Peyer's patch (tissue), 4 donors: ENCODE data around the gene CDK5RAP3. TPM values are rescaled to one million over a fixed set of nuclear protein-coding genes. Genes with fewer than 3 reads are reported as not detected.

Experiments
- DNase-seq, 3 donors: peaks; one replicate each; pipeline ENCODE4 v3.0.0-alpha.2; 2017 to 2019
- H3K27ac ChIP-seq, 4 donors: fragments of 200-600 bp; sonication (generic); one replicate each; pipeline ENCODE4 v1.5.1; 2016 to 2019
- H3K27me3 ChIP-seq, 2 donors: fragments of 200-600 bp; sonication (generic); one replicate each; pipeline ENCODE4 v1.5.1; 2019
- H3K36me3 ChIP-seq, 3 donors: fragments of 200-600 bp; sonication (generic); one replicate each; pipeline ENCODE4 v1.5.1; 2016 to 2019
- H3K4me1 ChIP-seq, 4 donors: fragments of 200-600 bp; sonication (generic); one replicate each; pipeline ENCODE4 v1.5.1; 2016 to 2019
- H3K4me3 ChIP-seq, 4 donors: fragments of 200-600 bp; sonication (generic); 1 replicate in 3 of 4; 2 replicates in 1 of 4; pipeline ENCODE4 v1.5.1; 2016 to 2019; ENCODE audit warnings: mild to moderate bottlenecking in 1 of 4
- H3K9me3 ChIP-seq, 4 donors: fragments of 200-600 bp; sonication (generic); one replicate each; pipeline ENCODE4 v1.5.1; 2016 to 2019; ENCODE audit warnings: mild to moderate bottlenecking in 1 of 4
- CTCF ChIP-seq, 6 experiments: fragments of 450-650 bp in 4 of 6; fragments of 200-600 bp in 2 of 6; sonication (generic) in 1 of 6; IDR thresholded peaks; one replicate each; pipeline ENCODE4 v1.5.1; 2017 to 2019; ENCODE audit warnings: antibody characterized with exemption in 6 of 6, mild to moderate bottlenecking in 3 of 6, moderate library complexity in 1 of 6
- POLR2A ChIP-seq, 2 donors: fragments of 450-650 bp; IDR thresholded peaks; one replicate each; pipeline ENCODE4 v1.5.1; 2017; ENCODE audit warnings: antibody characterized with exemption in 2 of 2, mild to moderate bottlenecking in 2 of 2, moderate library complexity in 2 of 2
- total RNA-seq, 4 donors: library from RNA; depleted of rRNA; stranded (reverse); fragments of >200 nt; gene quantifications; one replicate each; pipeline ENCODE4 v1.1.0, GENCODE V29; 2016

The CDK5RAP3 gene
- total RNA-seq, 4 donors from 2014 or later: 198 to 1,062 (median 553) TPM

GRCh38 chr17:47956791-47957590, 13.9 kb upstream of the CDK5RAP3 start:
- Histone ChIP-seq H3K4me3 (peak overlapping the region in 3 of 4 donors; percentile 40 to 70 (median 63)), H3K4me1 (peaks cover 0 to 13% (median 0%) of the 10 kb centered on the region in 4 donors), H3K27ac (peak overlapping the region in 3 of 4 donors; percentile 77 to 96 (median 95)), H3K36me3 (peaks cover 0 to 7% (median 0%) of the 10 kb centered on the region in 3 donors), H3K9me3 (no peaks in the 10 kb centered on the region), H3K27me3 (no peaks in the 10 kb centered on the region)
- TF ChIP-seq POLR2A (IDR thresholded peaks at IDR 0.05) (peak; percentile 22 to 44), CTCF (IDR thresholded peaks at IDR 0.05) (no peak)
- no peak for DNase-seq

GRCh38 chr17:47957591-47958490, 13.1 kb upstream of the CDK5RAP3 start, which contains the start of gene PRR15L:
Gene PRR15L, minus strand, starts transcription at chr17:47957883. Its CDS starts 4,649 bp downstream, at chr17:47953234.
- Histone ChIP-seq H3K4me1 (peaks cover 0 to 9% (median 0%) of the 10 kb centered on the region in 4 donors), H3K9me3 (no peaks in the 10 kb centered on the region), H3K27ac (peak within 1 kb of the TSS in 3 of 4 donors; percentile 77 to 96 (median 95)), H3K4me3 (peak within 1 kb of the TSS in 3 of 4 donors; percentile 40 to 70 (median 63)), H3K27me3 (no peaks in the 10 kb centered on the region), H3K36me3 (peaks cover 0 to 6% (median 0%) of the 10 kb centered on the region in 3 donors)
- TF ChIP-seq POLR2A (IDR thresholded peaks at IDR 0.05) (peak; percentile 97 to 99), CTCF (IDR thresholded peaks at IDR 0.05) (no peak)
- peak in 2 of 3 donors; percentile 87 to 90 for DNase-seq

- H3K4me1 ChIP-seq: peaks cover 0 to 18% (median 3%) of the 10 kb centered on the region in 4 donors
- TF ChIP-seq CTCF (IDR thresholded peaks at IDR 0.05) (no peak), POLR2A (IDR thresholded peaks at IDR 0.05) (peak; percentile 93 to 97)
- peak in 2 of 3 donors; percentile 86 to 88 for DNase-seq
- H3K27ac ChIP-seq: peak overlapping the region in 3 of 4 donors; percentile 77 to 96 (median 95)
- peak overlapping the region in 2 of 4 donors; percentile 63 to 70 for H3K4me3 ChIP-seq
- no peaks in the 10 kb centered on the region for H3K9me3 ChIP-seq
- H3K27me3 ChIP-seq: no peaks in the 10 kb centered on the region
- H3K36me3 ChIP-seq: no peaks in the 10 kb centered on the region
Observed at GRCh38 chr17:47959825-47960655, 10.9 kb upstream of the CDK5RAP3 start.

DNA sequence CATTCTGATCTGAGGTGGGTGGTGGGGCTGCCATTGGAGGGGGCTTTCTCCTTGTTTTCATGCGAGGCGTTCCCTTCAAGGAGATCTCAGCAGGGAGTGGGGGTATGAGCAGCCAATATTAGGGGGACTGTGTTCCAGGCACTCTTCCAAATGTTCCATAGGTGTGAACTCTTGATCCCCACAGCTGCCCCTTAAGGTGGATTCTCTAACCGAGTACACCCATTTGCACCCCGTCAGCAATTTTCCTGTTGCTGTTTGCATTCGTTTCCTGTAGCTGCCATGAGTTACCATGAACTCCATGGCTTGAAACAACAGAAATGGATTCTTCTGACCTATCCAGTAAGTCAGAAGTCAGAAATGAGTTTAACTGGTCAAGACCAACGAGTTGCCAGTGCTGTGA, 9.5 kb upstream of the CDK5RAP3 start:
- no peaks in the 10 kb centered on the region for H3K36me3 ChIP-seq
- DNase-seq: no peak
- no peak overlapping the region for H3K4me3 ChIP-seq
- H3K27me3 ChIP-seq: no peaks in the 10 kb centered on the region
- peaks cover 0 to 27% (median 4%) of the 10 kb centered on the region in 4 donors for H3K4me1 ChIP-seq
- H3K27ac ChIP-seq: peak overlapping the region in 2 of 4 donors; percentile 77 to 96
- no peaks in the 10 kb centered on the region for H3K9me3 ChIP-seq
- no peak for TF ChIP-seq POLR2A (IDR thresholded peaks at IDR 0.05)
- TF ChIP-seq CTCF (IDR thresholded peaks at IDR 0.05): no peak
